GM10847 (cell line): ENCODE measurements around the gene VIPR2.

Experiments
- POLR2A ChIP-seq: IDR thresholded peaks from 2 replicates; pipeline ENCODE4 v1.6.1; 2011; ENCODE audit not compliant: insufficient read length; ENCODE audit errors: extremely low read depth

VIPR2 gene

DNA sequence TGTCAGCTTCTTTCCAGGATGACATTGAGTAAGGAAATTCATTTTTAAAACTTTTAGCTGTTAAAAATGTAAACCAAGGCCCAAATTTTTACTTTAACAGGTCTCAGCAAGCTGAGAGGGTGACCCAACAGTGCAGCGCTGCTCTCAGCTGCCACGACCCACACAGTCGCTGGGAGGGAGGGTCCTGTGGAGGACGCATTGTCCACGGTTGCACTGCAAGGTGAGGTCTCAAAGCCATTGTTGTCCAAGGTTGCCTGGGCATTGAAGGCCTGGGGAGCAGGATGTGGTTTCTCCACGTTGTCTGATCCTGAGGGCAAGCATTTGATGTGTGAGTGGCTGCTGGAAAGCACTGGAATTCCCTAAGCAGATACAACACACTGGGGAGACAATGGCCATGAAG, 15.1 kb upstream of the VIPR2 start:
- no peak for TF ChIP-seq POLR2A

DNA sequence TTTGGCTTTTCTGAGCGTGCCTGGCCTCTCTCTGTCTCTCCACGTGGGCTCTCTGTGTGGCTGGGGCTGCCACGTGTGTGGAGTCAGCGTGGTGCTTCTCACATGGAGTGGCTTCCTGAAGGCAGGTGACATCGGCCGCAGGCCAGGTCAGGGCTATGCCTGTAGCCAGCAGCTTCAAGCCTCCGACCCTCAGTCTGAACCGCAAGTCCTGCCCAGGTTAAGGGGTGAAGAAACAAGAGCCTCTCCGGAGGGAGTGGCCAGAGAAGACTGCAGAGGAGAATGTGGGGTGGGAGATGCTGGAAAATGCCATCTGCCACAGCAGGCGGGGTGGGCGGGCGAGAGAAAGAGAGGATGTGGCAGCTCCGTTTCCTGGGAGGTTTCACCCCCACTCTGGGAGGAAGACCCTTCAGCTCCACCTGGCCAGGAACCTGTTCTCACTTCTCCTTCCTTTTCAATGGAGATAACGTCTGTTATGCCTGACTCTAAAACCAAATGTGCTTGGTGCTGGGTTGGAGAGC, 14.3 kb upstream of the VIPR2 start:
- TF ChIP-seq POLR2A = no peak

DNA sequence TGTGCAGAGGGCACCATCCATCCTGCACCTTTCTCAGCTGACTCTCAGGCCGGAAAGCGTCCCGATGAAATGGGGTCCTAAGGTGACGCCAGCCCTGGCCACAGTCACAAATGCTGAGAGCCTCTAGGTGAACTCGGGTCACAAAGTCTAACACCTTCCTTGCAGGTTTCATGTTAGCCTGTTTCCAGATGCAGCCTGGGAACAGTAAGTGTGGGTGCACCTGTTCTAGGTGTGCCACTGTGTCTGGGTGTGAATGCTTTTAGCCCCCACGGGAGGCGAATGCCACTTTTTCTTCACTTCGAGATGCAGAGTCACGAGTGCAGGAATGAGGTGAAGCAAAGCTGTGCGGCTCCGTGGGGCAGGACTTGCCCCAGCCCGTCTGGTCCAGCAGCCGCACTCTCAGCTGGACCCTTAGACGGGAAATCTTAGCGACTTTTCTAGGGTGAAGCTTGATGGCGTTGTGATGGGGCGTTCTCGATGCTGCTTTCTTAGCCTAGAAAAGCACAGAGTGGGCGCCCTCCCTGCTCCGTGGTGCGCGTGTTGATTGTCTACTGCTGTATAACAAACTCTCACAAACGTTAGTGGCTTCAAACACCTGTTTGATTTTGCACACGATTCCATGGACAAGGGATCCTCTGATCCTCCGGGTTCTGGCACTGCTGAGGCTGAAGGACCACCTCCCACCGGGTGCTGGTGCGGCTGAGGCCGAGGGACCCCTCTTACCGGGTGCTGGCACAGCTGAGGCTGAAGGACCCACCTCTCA, 13.6 kb upstream of the VIPR2 start:
- no peak for TF ChIP-seq POLR2A

DNA sequence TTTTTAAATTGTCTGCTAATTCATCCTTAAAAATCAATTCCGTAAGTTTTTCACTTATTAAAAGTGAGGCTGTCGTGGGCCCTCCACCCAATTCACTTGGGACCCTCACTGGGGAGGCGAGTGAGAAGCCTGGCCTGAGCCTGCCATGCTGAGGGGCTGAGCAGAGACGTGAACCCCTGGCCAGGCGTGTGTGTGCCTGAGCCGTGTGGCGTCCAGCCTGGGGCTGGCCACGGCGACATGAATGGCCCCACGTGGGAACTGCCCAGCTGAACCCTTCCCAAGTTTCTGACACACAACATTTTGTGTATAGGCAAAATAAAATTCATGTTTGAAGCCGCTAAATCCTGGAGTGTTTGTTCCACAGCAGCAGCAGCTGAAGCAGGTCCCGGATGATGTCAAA, 13.0 kb upstream of the VIPR2 start:
- TF ChIP-seq POLR2A = no peak

DNA sequence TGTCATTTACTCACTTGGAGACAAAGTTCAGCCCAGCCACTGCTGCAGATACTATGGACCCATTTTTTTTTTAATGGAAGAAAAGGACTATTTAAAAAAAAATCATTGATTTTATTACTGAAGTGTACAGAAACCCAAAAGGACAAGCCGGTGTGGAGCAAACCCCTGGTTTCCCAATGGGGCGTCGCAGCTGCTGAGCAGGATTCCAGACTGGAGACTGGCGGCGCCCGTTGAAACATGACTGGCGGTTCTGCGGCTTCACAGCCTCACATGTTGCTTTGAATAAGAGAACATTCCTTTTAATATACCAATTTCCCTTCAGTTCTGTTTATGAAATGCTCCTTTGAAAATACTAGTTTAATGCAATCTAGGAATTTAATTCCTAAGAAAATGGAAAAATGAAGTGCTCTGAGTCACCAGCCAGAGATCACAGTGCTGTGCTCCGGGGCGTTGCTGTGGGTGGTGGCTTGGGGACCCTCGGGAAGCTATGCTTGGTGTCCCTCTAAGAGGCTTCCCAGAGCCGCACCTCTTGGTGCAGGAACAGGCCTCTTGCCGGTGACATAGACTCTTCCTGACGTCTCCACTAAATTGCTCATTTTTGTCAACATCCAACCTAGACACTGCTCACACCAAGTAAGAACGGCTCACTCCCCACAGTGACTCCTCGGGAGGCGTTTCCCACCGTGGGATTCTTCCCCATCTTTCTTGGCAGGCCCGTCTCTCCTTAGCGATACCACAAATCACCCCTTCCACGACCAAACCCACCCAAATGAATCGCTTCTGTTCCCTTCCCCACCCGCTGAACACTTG, 12.0 kb upstream of the VIPR2 start:
- no peak for TF ChIP-seq POLR2A

DNA sequence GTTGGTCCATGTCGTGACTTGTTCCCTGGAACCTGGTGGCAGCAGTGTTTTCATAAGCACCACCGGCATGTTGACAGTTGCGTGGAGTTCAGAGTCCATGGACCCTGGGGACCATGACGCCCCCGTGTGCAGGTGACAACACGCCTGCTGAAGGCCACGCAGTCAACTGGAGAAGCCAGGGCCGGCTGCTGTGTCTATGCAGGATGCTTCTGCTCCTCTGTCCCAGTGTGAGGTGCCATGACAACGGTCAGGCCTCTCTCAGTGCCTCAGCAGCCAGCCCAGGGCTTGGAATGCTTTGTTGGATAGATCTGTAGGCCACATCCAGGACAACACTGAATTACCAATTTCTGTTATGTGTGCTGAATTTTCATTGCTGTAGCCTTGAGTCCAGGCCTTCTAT, 10.7 kb upstream of the VIPR2 start:
- TF ChIP-seq POLR2A = no peak

DNA sequence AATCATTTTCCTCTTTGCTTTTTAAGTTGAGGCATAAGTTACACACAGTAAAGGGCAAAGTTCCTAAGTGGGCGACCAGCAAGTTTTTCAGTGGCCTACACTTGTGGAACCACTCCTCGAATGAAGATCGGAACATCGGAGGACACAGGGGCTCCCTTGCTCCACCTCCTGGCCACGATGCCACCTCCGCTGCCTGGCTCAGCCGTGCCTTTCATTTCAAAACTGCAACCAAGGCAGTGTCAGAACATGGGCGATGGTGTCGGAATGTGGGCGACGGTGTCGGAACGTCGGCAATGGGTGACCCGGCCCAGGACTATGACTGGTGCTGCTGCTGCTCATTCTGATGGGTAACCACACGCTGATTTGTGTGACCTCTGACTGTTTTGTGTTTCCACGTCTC, 9.6 kb upstream of the VIPR2 start:
- no peak for TF ChIP-seq POLR2A

DNA sequence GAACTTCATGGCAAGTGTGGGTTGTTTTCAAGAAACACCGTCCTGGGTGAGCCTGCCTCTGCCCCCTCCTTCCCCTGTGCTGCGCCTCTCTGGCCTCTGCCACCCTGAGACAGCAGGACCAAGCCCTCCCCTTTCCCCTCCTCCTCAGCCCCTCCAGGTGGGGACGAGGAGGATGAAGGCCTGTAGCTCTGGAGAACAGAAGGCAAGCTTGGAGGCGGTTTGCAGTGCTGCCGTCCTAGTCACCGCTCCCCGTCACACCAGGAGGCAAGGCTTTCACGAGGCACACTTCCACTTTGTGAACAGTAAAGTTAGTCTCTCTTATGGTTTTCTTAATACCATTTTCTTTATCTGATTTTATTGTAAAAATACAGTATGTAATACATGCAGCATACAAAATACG, 8.8 kb upstream of the VIPR2 start:
- no peak for TF ChIP-seq POLR2A

DNA sequence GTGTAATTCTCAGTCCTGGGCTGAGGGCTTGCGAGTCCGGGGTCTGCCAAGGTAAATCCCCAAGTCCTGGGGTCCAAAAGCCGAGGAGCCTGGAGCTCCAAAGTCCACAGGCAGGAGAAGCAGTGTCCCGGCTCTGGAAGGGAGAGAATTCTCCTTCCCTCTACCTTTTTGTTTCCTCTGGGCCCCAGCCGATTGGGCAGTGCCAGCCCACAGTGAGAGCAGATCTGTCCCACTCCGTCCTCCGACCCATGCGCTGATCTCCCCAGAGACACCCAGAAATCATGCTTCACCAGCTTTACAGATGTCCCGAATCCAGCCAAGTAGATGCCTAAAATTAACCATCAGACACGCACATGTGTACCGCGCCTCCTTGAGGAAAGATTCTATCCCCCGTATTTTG, 8.1 kb upstream of the VIPR2 start:
- TF ChIP-seq POLR2A = no peak

DNA sequence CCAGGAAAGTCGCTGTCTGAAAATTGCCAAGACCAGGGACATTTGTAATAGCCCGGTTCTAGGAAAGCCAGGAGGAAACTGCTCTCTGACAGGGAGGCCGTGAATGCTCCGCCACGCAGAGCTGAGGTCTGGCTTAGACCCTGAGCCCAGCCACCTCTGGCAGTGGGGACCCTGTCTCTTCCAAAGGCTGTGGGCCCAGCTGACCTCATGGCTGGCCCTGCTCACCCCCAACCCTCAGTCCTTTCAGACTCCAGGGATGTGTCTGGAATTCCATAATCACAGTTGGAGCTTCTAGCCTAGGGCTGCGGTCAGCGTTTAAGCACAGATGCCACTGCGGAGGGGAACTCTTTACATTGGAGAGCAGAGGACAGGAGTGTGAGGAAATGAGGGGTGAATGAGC, 6.6 kb upstream of the VIPR2 start:
- TF ChIP-seq POLR2A = no peak

DNA sequence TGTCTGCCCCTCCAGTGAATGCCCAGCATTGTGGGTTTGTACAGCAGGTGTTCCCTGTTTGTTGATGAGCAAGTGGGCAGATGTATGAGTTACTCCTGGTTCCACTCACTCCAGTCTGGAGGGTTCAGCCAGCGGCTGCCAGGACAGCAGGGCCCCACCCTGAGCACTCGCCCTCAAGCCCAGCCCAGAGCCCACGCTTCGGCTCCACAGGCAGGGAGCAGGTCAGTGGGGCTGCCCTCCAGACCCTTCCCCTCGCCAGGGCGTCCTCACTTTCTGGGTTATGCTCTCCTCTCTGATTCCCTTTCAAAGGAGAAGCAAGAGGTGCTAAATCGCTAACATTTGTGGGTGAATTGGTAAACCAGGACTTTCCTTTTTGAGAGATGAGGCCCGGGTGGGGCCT, 4.8 kb upstream of the VIPR2 start:
- TF ChIP-seq POLR2A = no peak

DNA sequence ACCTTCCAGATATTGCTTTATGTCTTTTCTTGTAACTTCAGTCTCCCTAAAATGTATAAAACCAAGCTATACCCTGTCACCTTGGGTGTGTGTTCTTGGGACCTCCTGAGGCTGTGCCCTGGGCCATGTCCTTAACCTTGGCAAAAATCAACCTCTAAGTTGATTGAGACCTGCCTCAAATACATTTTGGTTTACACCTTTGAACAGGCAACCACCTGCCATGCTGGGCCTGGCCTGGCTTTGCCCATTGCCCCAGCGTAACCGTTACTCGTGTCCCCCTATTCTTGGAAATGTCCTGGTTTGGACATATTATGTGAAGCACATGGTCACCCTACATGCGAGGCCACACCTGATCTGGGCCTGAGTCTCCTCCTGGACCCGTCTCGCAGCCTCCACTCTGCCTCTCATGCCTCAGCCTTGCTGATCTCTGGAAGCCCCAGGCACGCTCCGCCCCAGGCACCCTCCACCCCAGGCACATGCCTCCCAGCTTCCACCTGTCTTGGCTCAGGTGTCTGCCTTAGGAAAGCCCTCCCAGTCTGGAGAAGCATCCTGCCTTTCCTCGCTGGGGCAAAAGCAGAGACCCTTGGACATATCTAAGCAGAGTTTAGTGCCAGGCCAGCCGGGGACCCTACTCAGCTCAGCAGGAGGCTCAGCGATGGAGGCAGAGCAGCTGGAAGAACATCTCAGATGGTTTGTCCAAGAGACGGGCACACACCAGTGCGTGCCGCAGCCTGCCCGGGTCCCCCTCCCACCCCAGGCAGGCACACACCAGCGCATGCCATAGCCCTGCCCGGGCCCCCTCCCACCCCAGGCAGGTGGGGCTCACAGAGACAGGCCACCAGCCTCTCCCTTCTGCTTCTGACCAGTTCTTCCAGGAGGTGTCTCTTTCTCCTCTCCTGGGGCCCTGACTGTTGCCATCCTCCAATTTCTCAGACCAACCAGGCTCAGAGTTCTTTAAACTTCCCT, 4.0 kb upstream of the VIPR2 start:
- no peak for TF ChIP-seq POLR2A

DNA sequence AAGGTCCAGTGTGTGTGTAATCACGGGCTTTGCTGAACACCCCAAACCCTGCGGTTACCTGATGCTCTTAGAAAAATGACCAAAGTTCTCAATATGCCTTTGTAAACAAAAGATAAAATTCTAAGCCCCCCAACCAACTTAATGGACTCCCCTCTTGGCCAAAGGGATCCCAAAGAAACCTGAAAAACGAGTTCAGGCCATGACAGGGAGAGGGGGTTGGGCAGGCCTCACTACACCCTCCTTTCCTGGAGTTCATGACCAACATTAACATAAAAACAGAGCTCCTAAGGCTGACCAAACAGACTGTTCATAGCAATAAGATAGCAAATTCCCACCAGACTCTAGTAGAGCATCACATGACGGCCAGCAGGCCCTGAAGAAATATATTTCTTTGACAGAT, 3.0 kb upstream of the VIPR2 start:
- TF ChIP-seq POLR2A = no peak

DNA sequence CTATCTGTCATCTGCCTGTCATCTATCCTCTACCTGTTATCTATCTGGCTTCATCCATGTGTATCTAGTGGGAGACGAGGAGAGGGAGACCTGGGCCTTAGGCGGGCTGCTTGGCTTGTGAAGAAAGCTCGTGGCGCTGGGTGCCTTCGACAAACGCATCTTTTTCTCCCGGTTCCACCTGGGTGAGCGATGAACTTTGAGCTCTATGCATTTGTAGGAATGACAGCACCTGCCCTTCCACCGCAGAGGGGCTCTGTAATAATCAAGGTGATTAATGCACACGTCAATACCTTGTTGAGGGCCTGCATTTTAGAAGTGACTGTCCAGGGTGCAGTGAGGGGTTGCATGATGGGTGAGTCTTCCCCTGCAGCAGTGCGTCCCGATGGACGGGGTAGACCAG, 2.6 kb upstream of the VIPR2 start:
- no peak for TF ChIP-seq POLR2A

DNA sequence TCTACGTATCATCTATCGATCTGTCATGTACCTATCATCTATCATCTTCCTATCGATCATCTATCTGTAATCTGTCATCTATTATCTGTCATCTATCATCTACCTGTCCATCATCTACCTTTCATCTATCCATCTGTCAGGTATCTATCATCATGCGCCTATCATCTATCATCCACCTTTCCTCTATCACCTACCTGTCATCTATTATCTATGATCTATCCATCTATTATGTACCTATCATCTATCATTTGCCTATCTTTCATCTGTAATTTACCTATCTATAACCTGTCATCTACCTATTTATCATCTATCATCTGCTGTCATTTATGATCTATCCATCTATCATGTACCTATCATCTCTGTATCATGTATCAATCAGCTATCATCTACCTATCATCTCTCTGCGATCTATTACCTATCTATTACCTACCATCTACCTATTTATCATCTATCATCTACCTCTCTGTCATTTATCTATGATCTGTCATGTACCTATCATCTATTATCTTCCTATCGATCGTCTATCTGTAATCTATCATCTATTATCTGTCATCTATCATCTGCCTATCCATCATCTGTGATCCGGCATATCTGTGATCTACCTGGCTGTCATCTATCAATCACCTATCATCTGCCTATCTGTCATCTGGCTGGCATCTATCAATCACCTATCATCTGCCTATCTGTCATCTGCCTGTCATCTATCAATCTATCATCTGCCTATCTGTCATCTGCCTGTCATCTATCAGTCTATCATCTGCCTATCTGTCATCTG, 1.6 kb upstream of the VIPR2 start:
- TF ChIP-seq POLR2A = no peak

DNA sequence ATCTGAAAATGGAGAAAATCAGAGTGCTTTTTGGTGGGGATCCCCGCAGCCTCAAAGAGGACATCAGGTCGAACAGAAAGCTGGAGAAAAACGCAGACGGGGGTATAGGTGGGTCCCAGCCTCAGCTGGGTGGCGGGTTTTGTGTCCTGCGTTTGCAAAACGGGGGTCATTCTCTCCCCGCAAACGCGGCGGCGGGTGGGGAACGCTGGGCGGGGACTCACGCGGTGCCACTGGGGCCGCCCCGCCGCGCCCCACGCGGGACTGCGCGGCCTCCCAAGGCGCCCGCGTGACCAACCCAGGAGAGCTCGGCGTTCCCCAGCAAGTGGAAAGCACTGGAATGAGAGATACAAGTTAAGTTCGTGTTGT, 806 bp upstream of the VIPR2 start:
- no peak for TF ChIP-seq POLR2A
